NCI-H345 treated with DMSO at 0.1 percent for 48 hours (cell line): Measurements from ENCODE around the gene USP10.
A peak's percentile ranks its signal among the peaks of the same experiment; 100 is the strongest.

Experiments
- DNase-seq: peaks from one replicate; lab custom pipeline; 2025; ENCODE audit not compliant: unreplicated experiment; lab: John Stamatoyannopoulos, UW

USP10 gene

DNA sequence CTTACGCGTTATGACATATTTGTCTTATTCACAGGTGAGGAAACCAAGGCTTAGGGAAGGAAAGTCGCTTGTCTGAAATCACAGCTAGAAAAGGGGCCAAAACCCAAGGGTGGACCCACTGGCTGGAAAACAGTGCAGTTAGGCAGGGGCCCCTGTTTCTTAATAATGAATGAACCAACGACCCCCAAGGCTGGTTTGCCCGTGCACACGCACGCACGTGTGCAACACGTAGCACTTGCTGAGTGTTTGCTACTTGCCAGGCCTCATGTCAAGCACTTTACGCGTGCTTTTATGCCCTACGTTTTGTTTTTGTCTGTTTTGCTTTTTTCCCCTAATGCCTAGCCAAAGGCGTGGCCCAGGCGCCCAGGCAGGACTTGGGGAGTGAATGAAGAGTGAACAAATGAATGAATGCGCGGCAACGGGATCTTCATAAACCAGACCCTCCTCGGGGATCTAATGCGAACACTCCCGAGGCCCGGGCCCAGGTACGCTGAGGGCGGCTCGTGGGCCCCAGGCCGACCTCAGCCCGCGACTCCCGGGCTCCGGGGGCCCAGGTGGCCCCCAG lies 571 bp upstream of the USP10 start:
- no peak for DNase-seq

DNA sequence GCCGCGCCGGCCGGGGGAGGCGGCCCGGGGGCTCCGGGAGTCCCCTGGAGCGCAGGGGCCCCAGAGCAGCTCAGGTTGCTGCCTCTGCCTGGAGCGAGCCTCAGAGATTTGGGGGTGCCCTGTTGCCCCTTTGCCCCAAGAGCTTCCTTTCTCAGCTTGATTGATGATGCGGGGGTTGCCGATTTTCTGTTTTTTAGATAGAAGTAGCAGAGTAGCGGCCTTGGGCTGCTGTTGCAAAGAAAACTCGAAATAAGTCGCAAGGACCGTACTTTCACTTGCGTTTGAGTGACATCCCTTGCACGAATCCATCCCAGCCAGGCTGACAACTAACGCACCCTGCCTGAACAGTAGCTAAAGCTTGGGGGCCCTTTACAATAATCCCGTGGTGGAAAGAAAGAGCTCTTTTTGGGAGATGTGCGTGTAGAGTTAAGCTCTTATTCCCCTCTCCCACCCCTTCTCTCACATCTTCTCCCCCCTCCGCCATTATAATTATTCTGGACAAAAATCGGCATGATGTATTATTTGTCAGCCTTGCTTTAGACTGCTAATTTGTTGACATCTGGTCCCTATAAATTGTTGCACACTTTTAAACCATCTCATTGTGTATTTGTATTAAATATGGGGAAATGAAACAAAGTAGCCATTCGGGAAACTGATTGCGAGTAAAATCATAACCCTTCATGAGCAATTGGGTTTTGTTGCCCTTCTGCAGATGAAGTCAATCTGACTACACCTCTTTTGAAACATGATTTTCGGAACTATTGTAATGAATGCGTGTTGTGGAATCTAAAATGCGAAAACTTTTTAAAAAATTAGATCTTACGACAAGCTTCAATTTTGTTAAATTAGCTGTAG lies 873 bp downstream of the USP10 start:
- no peak for DNase-seq

DNA sequence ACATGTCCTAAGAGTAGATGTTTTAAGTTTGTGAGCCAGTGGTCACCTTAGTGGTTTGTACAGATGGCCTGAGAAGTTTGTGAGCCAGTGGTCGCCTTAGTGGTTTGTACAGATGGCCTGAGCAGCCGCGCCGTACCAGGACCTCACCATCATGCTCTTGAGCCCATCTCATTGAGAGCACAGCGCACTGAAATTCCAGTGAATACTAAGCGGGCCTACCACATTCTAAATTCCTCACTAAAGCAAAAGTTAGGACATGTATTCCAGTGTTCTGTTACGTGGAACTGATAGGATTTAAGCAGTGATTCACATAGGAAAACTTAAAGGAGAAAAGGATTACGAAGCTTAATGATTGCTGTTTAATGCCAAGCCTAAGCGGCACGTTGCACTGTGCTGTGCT lies 3.9 kb downstream of the USP10 start:
- no peak for DNase-seq

DNA sequence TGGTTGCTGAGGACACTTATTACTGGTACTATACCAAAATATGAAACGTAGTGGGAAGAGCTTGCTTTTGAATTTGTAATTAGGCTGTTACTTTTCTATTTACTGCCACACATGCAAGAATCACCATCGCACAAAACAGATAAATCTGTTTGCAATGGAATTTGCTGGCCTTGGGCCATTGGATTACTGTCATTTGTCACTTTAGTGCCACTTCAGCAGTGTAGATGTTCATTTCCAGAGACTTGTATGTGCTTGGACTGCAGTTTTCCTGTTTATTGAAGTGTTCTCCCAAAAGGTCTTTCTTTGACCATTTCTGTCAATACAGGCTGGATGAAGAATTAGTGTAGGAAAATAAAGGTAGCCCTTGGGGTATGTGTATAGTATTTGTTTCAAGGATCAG lies 4.5 kb downstream of the USP10 start:
- no peak for DNase-seq

DNA sequence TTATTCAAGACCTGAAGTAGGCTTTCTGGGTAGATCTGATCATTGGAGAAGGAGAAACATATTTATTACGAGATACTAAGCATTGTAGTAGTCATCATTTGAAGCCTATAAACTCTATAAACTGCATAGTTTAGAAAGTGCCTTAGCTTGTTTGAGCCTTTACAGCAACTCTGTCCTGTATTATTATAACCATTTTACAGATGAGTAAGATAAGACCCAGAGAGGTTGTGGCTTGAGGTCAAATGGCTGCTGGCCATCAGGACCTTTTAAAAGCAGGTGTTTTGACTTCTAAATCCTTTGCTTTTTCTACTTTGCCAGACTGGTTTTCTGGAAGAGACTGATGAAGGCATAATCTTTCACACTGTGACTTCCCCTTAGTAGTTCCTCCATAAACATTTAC lies 7.1 kb downstream of the USP10 start:
- DNase-seq, result no peak

DNA sequence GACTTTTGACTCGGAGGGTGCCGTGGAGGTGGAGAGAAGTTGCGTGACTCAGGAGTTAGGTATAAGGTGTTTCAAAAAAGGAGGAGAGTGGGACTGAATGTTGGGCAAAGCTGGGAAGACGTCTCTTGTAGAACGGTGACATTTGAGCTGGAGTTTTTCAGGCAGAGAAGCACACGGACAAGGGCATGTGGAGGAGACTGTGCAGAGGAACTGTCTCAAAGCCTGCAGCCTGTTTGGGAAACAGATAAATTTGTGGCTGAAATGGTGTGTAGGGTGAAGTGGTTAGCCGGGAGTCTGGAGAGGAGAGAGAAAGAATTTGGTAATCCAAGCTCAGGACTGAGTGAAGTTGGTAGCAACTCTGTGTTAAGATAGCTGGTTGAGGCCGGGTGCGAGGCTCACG lies 9.8 kb downstream of the USP10 start:
- no peak for DNase-seq

DNA sequence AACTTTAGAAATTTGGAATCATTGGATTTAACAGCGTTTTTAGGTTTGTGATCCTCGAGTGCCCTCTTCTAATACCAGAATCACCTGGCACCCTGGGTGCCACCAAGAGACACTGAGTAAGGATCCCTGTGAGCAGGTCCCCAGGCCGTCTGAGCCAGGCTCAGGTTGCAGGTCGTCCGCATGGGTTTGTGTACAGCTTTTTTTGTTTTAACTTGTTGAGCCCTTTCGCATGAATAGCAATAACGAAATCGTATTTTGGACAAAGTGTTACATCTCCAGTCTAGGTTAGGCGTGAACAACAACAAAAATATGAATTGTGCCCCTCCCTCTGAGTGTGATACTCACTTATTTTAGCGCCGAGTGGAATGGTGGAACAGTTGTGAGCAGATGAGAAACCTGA lies 10.9 kb downstream of the USP10 start:
- DNase-seq, result no peak

DNA sequence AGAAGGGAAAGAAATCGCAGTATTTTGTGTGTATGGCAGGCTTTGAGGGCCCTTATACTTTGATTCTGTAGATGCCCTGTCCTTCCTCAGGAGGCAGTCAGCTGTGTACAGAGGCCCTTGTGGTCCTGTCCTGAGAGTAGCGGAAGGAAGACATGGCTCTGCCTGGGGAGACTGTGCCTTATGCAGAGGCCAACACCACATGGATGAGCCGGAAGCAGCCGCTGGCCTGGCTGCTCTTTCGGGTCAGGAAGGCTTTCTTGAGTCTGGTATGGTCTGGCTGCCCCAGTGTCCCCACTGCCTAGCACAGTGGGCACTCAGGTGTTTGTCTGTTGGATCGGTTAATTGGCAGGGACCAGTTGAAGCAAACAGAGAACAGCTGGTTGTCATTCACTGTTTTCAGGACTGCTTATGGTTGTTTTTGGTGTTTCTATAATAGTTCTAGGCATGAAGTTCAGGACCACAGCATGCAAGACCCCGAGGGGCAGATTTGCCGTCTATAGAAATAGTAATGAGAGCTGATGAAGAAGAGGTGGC lies 12.4 kb downstream of the USP10 start:
- DNase-seq, result no peak

DNA sequence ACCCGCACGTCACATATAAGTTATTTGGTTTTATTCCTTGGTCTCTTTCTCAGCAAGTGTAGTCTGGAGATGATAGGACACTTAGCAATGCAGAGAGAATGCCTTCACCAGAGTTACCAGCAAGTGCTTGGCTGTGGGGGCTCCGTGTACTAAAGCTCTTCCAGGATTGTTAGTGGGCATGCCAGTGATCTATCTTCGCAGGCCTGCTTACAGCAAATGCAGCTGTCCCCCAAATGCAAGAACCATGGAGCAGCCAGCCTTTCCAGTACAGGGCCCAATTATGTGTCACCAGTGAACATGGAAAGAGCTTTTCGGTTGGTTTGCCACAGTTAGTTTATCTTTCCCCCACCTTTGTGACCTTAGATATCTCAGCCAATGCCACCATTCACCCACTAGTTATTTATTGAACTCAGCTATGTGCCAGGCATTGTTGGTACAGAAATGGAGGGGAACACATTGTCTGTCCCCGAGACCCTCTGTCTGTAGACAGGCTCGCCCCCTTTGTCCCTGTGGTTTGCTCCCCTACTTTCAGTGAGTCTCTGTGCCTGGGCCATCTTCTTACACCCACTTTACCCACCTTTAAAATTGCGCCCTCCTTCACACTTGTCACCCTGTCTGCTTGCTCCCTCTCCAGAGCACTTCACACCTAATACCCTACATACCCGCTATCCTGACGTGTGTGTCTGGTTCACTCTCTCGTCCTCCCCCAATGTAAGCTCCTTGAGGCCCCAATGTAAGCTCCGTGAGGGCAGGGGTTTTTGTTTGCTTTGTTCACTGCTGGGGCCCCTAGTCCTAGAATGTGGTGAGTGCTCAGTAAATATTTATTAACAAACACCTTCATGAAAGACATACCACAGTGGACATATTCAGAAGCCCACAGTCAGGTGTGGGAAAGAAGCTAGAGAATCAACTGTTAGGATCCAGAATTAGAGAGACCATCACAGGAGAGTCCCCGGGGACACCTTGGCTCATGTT lies 13.3 kb downstream of the USP10 start:
- DNase-seq, result no peak

DNA sequence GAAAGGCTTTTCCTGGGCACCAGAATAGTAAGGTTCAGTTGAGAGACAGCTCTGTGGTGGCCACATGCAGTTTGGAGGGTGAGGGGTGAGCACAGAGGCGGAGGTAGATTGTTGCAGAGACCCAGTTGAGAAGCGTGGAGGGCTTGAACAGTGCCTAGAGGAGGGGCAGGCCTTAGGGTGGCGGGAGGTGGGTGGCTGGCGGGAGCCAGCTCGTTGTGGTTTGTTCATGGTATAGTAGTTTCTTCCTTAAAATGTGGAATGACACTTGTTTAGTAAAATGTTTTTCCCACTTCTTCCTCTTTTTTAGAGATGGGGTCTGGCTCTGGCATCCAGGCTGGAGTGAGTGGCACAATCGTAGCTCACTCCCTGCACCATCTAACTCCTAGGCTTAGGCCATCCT lies 14.2 kb downstream of the USP10 start:
- no peak for DNase-seq

DNA sequence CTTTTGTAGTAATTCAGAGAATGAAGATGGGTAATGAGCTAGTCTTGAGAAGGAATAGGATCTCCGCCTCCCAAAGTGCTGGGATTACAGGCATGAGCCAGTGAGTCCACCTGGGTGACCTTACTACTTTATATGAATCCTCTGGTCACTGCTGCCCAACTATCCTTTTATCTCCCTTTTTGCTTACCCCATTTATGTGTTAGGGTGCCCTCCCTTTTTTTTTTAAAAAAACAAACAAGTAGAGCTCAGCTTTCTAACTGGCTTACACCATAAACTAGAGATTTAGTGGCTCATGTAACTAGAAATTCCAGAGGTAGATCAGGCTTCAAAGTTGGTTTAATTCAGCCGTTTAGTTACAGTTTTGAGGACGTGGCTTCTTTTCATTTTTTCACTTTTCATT lies 15.6 kb downstream of the USP10 start:
- DNase-seq, result no peak

DNA sequence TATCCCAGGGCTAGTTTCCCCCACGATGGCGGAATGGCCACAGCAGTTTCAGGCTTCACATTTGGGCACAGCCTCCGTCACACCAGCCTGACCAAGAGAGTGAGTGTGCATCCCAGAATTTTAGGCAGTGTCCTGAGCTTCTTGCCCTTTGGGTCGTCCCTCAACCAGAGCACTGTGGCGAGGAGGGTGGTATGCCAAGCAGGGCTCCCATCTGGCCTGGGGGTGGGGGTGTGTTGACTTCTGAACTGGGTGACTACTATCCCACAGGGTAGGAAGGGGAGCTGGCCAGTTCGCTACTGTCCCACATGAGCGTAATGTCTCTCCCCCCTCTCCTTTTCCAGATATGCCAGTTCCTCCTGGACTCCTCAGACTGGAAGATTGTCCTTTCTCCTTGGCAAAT lies 16.1 kb downstream of the USP10 start:
- no peak for DNase-seq

DNA sequence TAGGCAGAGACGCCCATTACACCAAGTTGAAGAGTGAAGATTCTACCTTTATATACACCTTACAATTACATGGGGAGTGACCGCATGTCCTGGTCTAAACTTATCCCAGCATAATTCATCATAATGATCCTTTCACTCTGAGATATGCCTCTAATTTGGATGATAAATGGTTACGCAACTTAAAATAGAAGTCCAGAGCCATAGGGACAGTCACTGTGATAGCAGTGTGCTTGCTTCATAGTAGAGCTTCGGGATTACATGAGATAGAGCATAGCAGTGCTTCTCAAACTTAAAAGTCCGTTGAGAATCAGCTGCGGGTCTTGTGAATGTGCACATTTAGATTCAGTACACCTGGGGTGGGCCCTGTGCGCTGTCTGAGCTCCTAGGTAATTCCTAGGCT lies 16.9 kb downstream of the USP10 start:
- no peak for DNase-seq

DNA sequence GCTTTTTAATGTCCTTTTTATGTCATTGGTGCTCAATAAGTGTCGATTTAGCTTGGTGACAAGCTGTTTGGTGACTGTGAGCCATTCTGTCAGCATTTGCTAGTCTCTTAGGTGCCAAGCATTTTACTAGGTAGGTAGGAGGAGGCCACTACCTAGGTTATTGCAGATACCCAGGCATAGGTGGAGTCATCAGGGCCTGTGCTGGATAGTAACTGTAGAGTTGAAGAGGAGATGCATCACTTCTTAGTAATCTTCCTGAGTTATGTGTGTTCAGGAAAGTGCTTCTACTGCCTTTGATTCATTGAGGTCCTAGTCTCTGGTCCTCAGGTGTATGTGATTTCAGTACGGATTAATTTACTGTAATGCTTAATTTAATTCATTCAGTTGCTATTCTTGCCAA lies 17.7 kb downstream of the USP10 start:
- DNase-seq, result no peak

DNA sequence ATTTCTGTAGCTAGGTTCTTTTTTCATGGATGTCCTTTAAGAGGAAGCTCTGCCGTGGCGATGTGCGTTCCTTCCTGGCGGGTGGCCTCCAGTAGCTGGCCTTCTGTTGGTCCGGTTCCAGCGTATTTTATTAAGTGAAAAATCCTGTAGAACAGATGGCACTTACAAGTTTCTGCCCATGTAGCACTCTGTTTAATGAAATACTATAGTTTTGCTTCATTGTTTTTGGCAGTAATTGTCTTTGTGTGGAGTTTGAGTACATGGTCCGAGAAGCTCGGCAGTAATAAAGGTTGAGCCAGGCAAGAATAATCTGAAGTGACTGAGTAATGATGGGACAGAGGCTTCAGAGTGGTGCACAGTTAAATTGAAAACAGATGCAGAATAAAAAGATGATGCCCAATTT lies 20.4 kb downstream of the USP10 start:
- DNase-seq, result no peak

DNA sequence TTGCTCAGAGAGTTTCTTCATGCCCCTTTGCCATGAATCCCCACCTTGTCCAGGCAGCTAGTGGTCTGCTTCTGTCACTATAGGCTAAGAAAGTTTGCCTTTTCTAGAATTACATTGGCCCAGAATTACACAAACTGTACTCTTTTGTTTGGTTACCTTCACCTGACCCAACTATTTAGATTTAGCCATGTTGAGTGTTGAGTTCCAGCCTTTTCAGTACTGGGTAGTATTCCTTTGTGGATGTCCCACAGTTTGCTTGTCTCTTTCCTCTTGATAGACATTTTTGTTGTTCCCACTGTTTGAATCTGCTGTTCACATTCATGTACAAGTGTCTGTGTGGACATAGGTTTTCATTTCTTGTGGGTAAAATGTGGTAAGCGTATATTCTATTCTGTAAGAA lies 22.3 kb downstream of the USP10 start:
- DNase-seq, result no peak

DNA sequence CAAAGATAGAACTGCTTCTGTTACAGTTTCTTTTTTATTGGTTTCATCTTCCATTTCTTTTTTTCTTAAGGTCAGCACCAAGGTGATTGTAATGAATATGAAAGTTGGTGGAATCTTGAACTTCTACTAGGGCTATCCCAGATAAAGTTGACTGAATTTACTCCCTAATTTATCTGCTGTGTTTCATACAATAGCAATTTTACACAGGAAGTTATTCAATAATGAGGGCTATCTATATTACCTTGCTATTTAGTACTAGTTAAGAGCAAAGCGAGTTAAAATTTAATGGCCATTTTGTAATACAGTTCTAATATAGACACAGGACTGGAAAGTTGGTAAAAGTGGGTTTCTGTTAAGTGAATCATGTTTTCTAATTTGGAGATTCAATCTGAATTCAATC lies 24.1 kb downstream of the USP10 start:
- DNase-seq, result no peak

DNA sequence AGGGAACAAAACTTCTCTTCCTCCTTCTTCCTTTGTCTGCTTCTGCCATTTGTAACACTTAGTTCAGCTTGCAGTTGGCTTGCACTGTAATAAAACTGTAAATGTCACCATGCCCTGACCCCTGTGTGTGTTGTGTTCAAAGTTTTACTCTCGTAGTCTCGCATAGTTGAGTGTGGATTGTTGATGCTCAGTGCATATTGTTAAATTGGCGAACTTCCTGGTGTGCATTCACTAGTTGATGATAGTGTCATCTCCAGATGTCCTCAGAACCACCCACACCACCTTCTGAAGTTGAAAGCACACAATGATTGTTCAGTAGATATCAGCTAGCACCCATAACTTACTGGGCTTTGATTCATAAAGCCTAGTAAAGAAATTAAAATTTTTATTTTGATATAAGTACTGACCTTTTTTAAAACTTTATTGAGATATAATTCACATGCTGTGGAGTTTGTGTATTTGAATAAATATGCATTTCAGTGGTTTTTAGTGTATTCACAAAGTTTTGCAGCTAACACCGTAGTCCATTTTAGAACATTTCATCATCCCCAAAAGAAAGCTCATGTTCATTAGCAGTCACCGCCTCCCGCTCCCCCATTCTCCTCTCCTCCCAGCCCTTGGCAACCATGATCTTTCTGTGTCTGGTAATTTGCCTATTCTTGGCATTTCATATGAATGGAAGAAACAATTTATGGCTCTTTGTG lies 25.0 kb downstream of the USP10 start:
- no peak for DNase-seq

DNA sequence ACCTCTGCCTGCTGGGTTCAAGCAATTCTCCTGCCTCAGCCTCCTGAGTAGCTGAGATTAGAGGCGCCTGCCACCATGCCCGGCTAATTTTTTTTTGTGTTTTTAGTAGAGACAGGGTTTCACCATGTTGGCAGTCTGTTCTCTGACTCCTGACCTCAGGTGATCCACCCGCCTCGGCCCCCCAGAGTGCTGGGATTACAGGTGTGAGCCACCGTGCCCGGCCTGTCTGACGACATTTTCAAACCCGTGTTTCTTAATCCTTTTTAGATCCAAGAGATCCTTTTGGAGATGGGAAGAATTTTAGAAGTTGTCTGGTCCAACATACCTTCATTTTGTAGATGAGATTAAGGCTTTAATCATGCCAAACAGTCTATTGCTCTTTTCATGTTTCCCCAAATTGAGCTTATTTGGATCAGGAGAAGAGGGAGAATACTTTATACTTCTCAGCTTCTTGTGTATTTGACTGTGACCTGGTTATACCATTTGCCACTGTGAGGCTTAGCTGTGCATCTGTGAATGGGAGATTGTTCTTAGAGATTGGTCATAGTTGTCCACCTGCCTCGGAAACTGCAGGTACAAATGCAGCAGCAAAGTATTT lies 25.8 kb downstream of the USP10 start:
- no peak for DNase-seq

DNA sequence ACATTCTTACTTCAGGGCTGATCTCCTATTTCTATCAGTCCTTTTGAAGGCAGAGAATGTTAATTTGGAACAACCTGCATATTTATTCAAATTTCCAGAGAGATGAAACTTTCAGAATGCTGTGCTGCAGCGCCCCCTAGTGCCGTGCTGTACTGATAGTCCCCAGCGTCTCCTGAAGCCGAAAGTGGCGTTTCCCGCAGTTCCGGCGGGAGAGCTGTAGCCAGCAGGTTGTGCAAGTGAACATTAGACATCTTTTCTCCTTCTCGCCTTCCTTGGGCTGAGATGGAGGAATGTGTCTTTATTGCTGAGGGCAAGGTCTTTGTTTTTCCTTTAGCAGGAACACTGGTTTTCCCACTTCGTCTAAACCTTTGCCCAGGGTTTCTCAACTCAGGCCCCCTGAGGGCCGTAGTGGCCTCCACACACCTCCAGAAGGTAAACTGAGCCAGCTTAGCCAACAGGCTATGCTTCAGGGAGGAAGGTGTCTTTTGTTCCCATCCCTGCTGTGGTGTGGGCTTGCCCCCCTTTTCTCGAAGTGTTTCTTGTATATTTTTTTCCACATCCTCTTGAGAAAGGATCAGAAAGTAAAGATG lies 26.4 kb downstream of the USP10 start:
- peak; percentile 34 for DNase-seq
